HCT116 (cell line): ENCODE measurements around the gene ENKD1. TPM values are rescaled to one million over a fixed set of nuclear protein-coding genes. Genes with fewer than 3 reads are reported as not detected.
"Not testable (repeated sequence)": the region's sequence is repeated elsewhere in the genome, so short reads cannot be mapped to it uniquely, and the experiment has no call there.

Source experiments
- ATAC-seq: fragments of 200-7000 bp; cut with Tn5 transposase; 2 replicates; pipeline ENCODE4 v1.9.1; 2020; ENCODE audit warnings: mild to moderate bottlenecking, moderate library complexity
- BruUV-seq: library from RNA; stranded (reverse); fragments of 400-500 nt; replicated peaks from 2 replicates; lab custom pipeline; 2021; lab: Mats Ljungman, UMichigan
- CTCF ChIA-PET: fragments of 300-600 bp; sonication (Branson Sonifier 250); formaldehyde crosslinking; loops from one replicate; lab custom pipeline; 2021; ENCODE audit warnings: antibody characterized with exemption; lab: Charles Lee
- POLR2A ChIA-PET: fragments of 300-600, 350-600 bp; sonication (Branson Sonifier 250); formaldehyde crosslinking; loops from one replicate; lab custom pipeline; 2021; ENCODE audit warnings: antibody characterized with exemption; lab: Charles Lee
- RAD21 ChIA-PET, 2 experiments: fragments of 300-600 bp; sonication (Branson Sonifier 250); formaldehyde crosslinking; loops; one replicate each; lab custom pipeline; 2023; ENCODE audit warnings: low total read pairs in 2 of 2; ENCODE audit not compliant: uncharacterized antibody in 2 of 2, unreplicated experiment in 2 of 2, low non-redundant PET in 1 of 2; lab: Charles Lee
- DNase-seq: peaks from one replicate; pipeline ENCODE4 v3.0.0-alpha.2; 2010; ENCODE audit warnings: low read depth, low spot score
- H2AFZ ChIP-seq: fragments of 200-600 bp; shearing (Covaris generic), sonication (generic); 2 replicates; pipeline ENCODE4 v1.6.1; 2017; ENCODE audit warnings: low read depth, mixed run types, mixed read lengths, antibody characterized with exemption, low read length; ENCODE audit not compliant: poor library complexity, severe bottlenecking
- H3K27ac ChIP-seq: 2 replicates; pipeline ENCODE4 v1.5.1; 2012; ENCODE audit warnings: low read depth, low read length
- H3K27me3 ChIP-seq: fragments of 200-600 bp; sonication (generic); 2 replicates; pipeline ENCODE4 v1.6.1; 2016; ENCODE audit warnings: mixed run types, low read length, mixed read lengths; ENCODE audit not compliant: insufficient read depth
- H3K36me3 ChIP-seq, 2 experiments: fragments of 200-500 bp in 1 of 2; fragments of 200-600 bp in 1 of 2; sonication (Bioruptor generic) in 1 of 2; sonication (generic) in 1 of 2; 2 replicates each; pipeline versions ENCODE4 v1.5.1 to v1.6.1; 2014 to 2016; ENCODE audit warnings: low read length in 2 of 2, inconsistent platforms in 1 of 2, mixed read lengths in 1 of 2, mixed run types in 1 of 2; ENCODE audit not compliant: insufficient read depth in 2 of 2, control insufficient read depth in 1 of 2
- H3K4me1 ChIP-seq, 2 experiments: fragments of 200-600 bp in 1 of 2; sonication (generic) in 1 of 2; 2 replicates each; pipeline versions ENCODE4 v1.5.1 to v1.6.1; 2012 to 2017; ENCODE audit warnings: low read length in 2 of 2, inconsistent platforms in 1 of 2, mild to moderate bottlenecking in 1 of 2, mixed read lengths in 1 of 2, mixed run types in 1 of 2, moderate library complexity in 1 of 2; ENCODE audit not compliant: insufficient read depth in 2 of 2, control insufficient read depth in 1 of 2
- H3K4me2 ChIP-seq: fragments of 200-600 bp; sonication (generic); 2 replicates; pipeline ENCODE4 v1.6.1; 2017; ENCODE audit warnings: mixed run types, low read length, mixed read lengths
- H3K4me3 ChIP-seq, 2 experiments: fragments of 200-600 bp in 1 of 2; sonication (generic) in 1 of 2; replicated peaks in 1 of 2; 2 replicates each; pipeline ENCODE4 v1.5.1; 2011 to 2016; ENCODE audit warnings: low read length in 2 of 2, control low read depth in 1 of 2, low read depth in 1 of 2, mild to moderate bottlenecking in 1 of 2, mixed read lengths in 1 of 2, mixed run types in 1 of 2
- H3K79me2 ChIP-seq: fragments of 200-600 bp; sonication (generic); 2 replicates; pipeline ENCODE4 v1.6.1; 2017; ENCODE audit warnings: mild to moderate bottlenecking, mixed run types, low read length, moderate library complexity, mixed read lengths; ENCODE audit not compliant: insufficient read depth
- H3K9ac ChIP-seq: fragments of 200-600 bp; sonication (generic); 2 replicates; pipeline ENCODE4 v1.6.1; 2016; ENCODE audit warnings: low read length, mixed read lengths
- H3K9me2 ChIP-seq: fragments of 200-600 bp; sonication (generic), shearing (Covaris generic); 2 replicates; pipeline ENCODE4 v1.6.1; 2017; ENCODE audit warnings: mixed run types, mild to moderate bottlenecking, moderate library complexity; ENCODE audit not compliant: insufficient read depth
- H3K9me3 ChIP-seq, 2 experiments: fragments of 200-500 bp in 1 of 2; fragments of 200-600 bp in 1 of 2; sonication (Bioruptor generic) in 1 of 2; sonication (generic) in 1 of 2; 2 replicates each; pipeline ENCODE4 v1.6.1; 2014 to 2017; ENCODE audit warnings: low read length in 2 of 2, mixed read lengths in 2 of 2, inconsistent platforms in 1 of 2, low read depth in 1 of 2, mild to moderate bottlenecking in 1 of 2, mixed run types in 1 of 2, moderate library complexity in 1 of 2; ENCODE audit not compliant: control insufficient read depth in 1 of 2, insufficient read depth in 1 of 2
- H4K20me1 ChIP-seq: fragments of 200-600 bp; sonication (generic), shearing (Covaris generic); 2 replicates; pipeline ENCODE4 v1.6.1; 2017; ENCODE audit warnings: mixed run types, mild to moderate bottlenecking, moderate library complexity; ENCODE audit not compliant: insufficient read depth
- CBX3 ChIP-seq: IDR thresholded peaks from 2 replicates; pipeline ENCODE4 v1.6.1; 2012; ENCODE audit warnings: low read depth
- CEBPB ChIP-seq: IDR thresholded peaks from 2 replicates; pipeline ENCODE4 v1.6.1; 2012; ENCODE audit warnings: low read depth
- EGR1 ChIP-seq: IDR thresholded peaks from 2 replicates; pipeline ENCODE4 v1.6.1; 2012; ENCODE audit warnings: low read depth
- EZH2phosphoT487 ChIP-seq: fragments of 200-600 bp; IDR thresholded peaks from 2 replicates; pipeline ENCODE4 v1.6.1; 2018; ENCODE audit warnings: antibody characterized with exemption, borderline replicate concordance
- FOSL1 ChIP-seq: IDR thresholded peaks from 2 replicates; pipeline ENCODE4 v1.6.1; 2012; ENCODE audit warnings: low read depth
- POLR2A ChIP-seq: IDR thresholded peaks from 2 replicates; pipeline ENCODE4 v1.7.0; 2011; ENCODE audit warnings: borderline replicate concordance; ENCODE audit not compliant: insufficient read depth, insufficient read length; ENCODE audit errors: extremely low read depth
- RAD21 ChIP-seq: IDR thresholded peaks from 2 replicates; pipeline ENCODE4 v1.6.1; 2012; ENCODE audit warnings: low read depth, mild to moderate bottlenecking
- SP1 ChIP-seq: IDR thresholded peaks from 2 replicates; pipeline ENCODE4 v1.6.1; 2012; ENCODE audit warnings: low read depth
- ZFX ChIP-seq: fragments of 450-650 bp; IDR thresholded peaks from 2 replicates; pipeline ENCODE4 v1.6.1; 2017
- ZNF274 ChIP-seq: fragments of 200-500 bp; sonication (Bioruptor generic); IDR thresholded peaks from 2 replicates; pipeline ENCODE4 v1.6.1; 2014; ENCODE audit warnings: mild to moderate bottlenecking, low read depth, low read length, inconsistent platforms
- intact Hi-C: fragments of 100-400 bp; cut with micrococcal nuclease; formaldehyde crosslinking; loops from 2 replicates; pipeline ENCODE4 v1.10.0; 2022
- total RNA-seq: library from RNA; stranded (reverse); gene quantifications from one replicate; pipeline ENCODE4 v1.2.1, GENCODE V29; 2021; ENCODE audit not compliant: unreplicated experiment
- TF ChIP-seq, protein P1 (sequence below): IDR thresholded peaks from 2 replicates; pipeline ENCODE4 v1.6.1; 2012
- TF ChIP-seq, protein P2 (sequence below): IDR thresholded peaks from 2 replicates; pipeline ENCODE4 v1.6.1; 2012; ENCODE audit warnings: low read depth
- TF ChIP-seq, protein P3 (sequence below): IDR thresholded peaks from 2 replicates; pipeline ENCODE4 v1.6.1; 2011; ENCODE audit warnings: mild to moderate bottlenecking, low read length, moderate library complexity; ENCODE audit not compliant: insufficient replicate concordance; ENCODE audit errors: extremely low read depth

The ENKD1 gene
- total RNA-seq, 1 experiment from 2014 or later: 16.8 TPM

DNA sequence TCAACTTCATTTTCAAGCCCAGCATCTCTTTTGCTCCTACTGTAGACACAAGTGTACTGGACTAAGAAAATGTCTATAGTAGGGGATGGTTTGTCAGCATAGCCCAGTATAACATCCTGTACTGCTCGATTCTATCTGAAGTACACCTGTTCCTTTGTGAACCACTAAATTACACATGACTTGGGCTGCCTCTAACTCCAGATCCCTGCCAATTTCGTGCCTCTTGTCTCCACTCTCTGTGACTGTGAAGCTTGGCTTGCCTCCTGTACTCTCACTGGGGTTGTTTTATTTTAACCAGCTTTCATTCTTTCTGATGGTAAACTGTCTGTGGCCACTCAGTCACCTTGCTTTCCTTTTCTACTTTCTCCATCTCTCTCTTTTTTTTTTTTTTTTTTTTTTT, 28.1 kb upstream of the ENKD1 start:
- H3K36me3 ChIP-seq: no peaks in the 10 kb centered on the region
- POLR2A ChIA-PET: no interaction called here
- no peaks in the 10 kb centered on the region for H3K27me3 ChIP-seq
- H3K4me2 ChIP-seq: no peak overlapping the region
- H3K9me3 ChIP-seq: peaks cover 0 to 5% of the 10 kb centered on the region in 2 experiments; a peak in 1 of 4 replicates
- no peak overlapping the region for H3K9ac ChIP-seq
- DNase-seq: no peak
- H3K79me2 ChIP-seq: peaks cover 20% of the 10 kb centered on the region; the same call in 1 of the 2 replicates
- CTCF ChIA-PET: no interaction called here
- no peak for TF ChIP-seq EZH2phosphoT487
- no peak for TF ChIP-seq FOSL1
- no peak for TF ChIP-seq ZFX
- TF ChIP-seq, protein P1, sequence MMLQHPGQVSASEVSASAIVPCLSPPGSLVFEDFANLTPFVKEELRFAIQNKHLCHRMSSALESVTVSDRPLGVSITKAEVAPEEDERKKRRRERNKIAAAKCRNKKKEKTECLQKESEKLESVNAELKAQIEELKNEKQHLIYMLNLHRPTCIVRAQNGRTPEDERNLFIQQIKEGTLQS: no peak
- TF ChIP-seq, protein P2, sequence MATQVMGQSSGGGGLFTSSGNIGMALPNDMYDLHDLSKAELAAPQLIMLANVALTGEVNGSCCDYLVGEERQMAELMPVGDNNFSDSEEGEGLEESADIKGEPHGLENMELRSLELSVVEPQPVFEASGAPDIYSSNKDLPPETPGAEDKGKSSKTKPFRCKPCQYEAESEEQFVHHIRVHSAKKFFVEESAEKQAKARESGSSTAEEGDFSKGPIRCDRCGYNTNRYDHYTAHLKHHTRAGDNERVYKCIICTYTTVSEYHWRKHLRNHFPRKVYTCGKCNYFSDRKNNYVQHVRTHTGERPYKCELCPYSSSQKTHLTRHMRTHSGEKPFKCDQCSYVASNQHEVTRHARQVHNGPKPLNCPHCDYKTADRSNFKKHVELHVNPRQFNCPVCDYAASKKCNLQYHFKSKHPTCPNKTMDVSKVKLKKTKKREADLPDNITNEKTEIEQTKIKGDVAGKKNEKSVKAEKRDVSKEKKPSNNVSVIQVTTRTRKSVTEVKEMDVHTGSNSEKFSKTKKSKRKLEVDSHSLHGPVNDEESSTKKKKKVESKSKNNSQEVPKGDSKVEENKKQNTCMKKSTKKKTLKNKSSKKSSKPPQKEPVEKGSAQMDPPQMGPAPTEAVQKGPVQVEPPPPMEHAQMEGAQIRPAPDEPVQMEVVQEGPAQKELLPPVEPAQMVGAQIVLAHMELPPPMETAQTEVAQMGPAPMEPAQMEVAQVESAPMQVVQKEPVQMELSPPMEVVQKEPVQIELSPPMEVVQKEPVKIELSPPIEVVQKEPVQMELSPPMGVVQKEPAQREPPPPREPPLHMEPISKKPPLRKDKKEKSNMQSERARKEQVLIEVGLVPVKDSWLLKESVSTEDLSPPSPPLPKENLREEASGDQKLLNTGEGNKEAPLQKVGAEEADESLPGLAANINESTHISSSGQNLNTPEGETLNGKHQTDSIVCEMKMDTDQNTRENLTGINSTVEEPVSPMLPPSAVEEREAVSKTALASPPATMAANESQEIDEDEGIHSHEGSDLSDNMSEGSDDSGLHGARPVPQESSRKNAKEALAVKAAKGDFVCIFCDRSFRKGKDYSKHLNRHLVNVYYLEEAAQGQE: no peak
- TF ChIP-seq POLR2A: no peak
- TF ChIP-seq, protein P3, sequence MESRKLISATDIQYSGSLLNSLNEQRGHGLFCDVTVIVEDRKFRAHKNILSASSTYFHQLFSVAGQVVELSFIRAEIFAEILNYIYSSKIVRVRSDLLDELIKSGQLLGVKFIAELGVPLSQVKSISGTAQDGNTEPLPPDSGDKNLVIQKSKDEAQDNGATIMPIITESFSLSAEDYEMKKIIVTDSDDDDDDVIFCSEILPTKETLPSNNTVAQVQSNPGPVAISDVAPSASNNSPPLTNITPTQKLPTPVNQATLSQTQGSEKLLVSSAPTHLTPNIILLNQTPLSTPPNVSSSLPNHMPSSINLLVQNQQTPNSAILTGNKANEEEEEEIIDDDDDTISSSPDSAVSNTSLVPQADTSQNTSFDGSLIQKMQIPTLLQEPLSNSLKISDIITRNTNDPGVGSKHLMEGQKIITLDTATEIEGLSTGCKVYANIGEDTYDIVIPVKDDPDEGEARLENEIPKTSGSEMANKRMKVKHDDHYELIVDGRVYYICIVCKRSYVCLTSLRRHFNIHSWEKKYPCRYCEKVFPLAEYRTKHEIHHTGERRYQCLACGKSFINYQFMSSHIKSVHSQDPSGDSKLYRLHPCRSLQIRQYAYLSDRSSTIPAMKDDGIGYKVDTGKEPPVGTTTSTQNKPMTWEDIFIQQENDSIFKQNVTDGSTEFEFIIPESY: no peak
- TF ChIP-seq CEBPB: no peak
- no peak for TF ChIP-seq SP1
- TF ChIP-seq CBX3: no peak
- no peak for TF ChIP-seq EGR1
- no peak for TF ChIP-seq ZNF274
- no peak for TF ChIP-seq RAD21
- no peak overlapping the region for H3K27ac ChIP-seq
- H3K4me1 ChIP-seq: no peaks in the 10 kb centered on the region
- no peak for ATAC-seq
- no peaks in the 10 kb centered on the region for H4K20me1 ChIP-seq
- H3K9me2 ChIP-seq: no peaks in the 10 kb centered on the region
- intact Hi-C loops: no loop called here
- no peak overlapping the region for H3K4me3 ChIP-seq
- RAD21 ChIA-PET: no interaction called here
- BruUV-seq: no TSS peak
- no peak overlapping the region for H2AFZ ChIP-seq

DNA sequence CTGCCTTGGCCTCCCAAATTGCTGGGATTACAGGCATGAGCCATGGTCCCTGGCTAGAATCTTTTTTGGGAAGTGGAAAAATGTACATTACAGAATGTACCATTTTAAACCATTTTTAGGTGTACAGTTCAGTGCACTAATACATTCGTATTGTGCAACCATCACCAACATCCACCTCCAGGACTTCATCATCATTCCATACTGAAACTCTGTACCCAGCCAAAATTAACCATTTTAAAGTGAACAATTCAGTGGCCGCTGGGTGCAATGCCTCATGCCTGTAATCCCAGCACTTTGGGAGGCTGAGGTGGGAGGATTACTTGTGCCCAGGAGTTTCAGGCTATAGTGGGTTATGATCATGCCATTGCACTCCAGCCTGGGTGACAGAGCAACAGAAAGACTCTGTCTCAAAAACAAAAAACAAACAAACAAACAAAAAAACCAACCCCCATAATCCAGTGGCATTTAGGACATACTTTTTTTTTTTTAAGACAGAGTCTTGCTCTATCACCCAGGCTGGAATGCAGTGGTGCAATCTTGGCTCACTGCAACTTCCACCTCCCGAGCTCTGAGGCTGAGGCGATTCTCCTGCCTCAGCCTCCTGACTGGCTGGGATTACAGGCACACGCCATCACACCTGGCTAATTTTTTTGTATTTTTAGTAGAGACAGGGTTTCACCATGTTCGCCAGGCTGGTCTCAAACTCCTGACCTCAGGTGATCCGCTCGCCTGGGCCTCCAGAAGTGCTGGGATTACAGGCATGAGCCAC, 27.2 kb upstream of the ENKD1 start:
- BruUV-seq, H3K4me2 ChIP-seq, intact Hi-C loops, H3K9me2 ChIP-seq, RAD21 ChIA-PET, H2AFZ ChIP-seq, CTCF ChIA-PET, POLR2A ChIA-PET, DNase-seq, H3K27me3 ChIP-seq, H3K9me3 ChIP-seq, H3K9ac ChIP-seq, H3K27ac ChIP-seq, H4K20me1 ChIP-seq, H3K4me1 ChIP-seq, H3K4me3 ChIP-seq, H3K36me3 ChIP-seq, ATAC-seq: not testable (repeated sequence)
- peaks cover 17% of the 10 kb centered on the region; the same call in 1 of the 2 replicates for H3K79me2 ChIP-seq
